ENCODE results near the gene RGS17.
A peak's percentile ranks its signal among the peaks of the same experiment; 100 is the strongest.

RGS17 gene

GRCh38 chr6:153024709-153025017 lies 106.4 kb downstream of the RGS17 start:
- Mint-ChIP-seq H3K4me1 (no peaks in the 10 kb centered on the region), H3K27ac (no peak overlapping the region), H3K4me3 (no peak overlapping the region), H3K36me3 (ENCODE audit: low read depth) (no peaks in the 10 kb centered on the region), H3K27me3 (ENCODE audit: low read depth) (no peaks in the 10 kb centered on the region), H3K9me3 (no peaks in the 10 kb centered on the region)
- no peak for TF ChIP-seq CTCF (IDR thresholded peaks at IDR 0.05; ENCODE audit: unreplicated experiment in 3 of 3)

GRCh38 chr6:153023977-153024708 lies 106.9 kb downstream of the RGS17 start:
- H3K27ac Mint-ChIP-seq, result no peak overlapping the region
- peak; percentile 66 to 75 (median 74) for TF ChIP-seq CTCF (IDR thresholded peaks at IDR 0.05; ENCODE audit: unreplicated experiment in 3 of 3)
- no peaks in the 10 kb centered on the region for H3K27me3 Mint-ChIP-seq (ENCODE audit: low read depth)
- no peak overlapping the region for H3K4me3 Mint-ChIP-seq
- H3K36me3 Mint-ChIP-seq (ENCODE audit: low read depth), result no peaks in the 10 kb centered on the region
- H3K9me3 Mint-ChIP-seq, result no peaks in the 10 kb centered on the region
- no peaks in the 10 kb centered on the region for H3K4me1 Mint-ChIP-seq

- no peaks in the 10 kb centered on the region for H3K27me3 Mint-ChIP-seq (ENCODE audit: low read depth)
- TF ChIP-seq CTCF (IDR thresholded peaks at IDR 0.05; ENCODE audit: unreplicated experiment in 3 of 3), result no peak
- no peak overlapping the region for H3K27ac Mint-ChIP-seq
- H3K4me1 Mint-ChIP-seq, result peaks cover 6% of the 10 kb centered on the region
- H3K4me3 Mint-ChIP-seq, result no peak overlapping the region
- no peaks in the 10 kb centered on the region for H3K36me3 Mint-ChIP-seq (ENCODE audit: low read depth)
- no peaks in the 10 kb centered on the region for H3K9me3 Mint-ChIP-seq
Observed at GRCh38 chr6:153018355-153018754, 112.7 kb downstream of the RGS17 start.

GRCh38 chr6:153016846-153017245 lies 114.2 kb downstream of the RGS17 start:
- no peak overlapping the region for H3K4me3 Mint-ChIP-seq
- H3K36me3 Mint-ChIP-seq (ENCODE audit: low read depth), result no peaks in the 10 kb centered on the region
- no peaks in the 10 kb centered on the region for H3K27me3 Mint-ChIP-seq (ENCODE audit: low read depth)
- no peak overlapping the region for H3K27ac Mint-ChIP-seq
- H3K4me1 Mint-ChIP-seq, result peaks cover 8% of the 10 kb centered on the region
- H3K9me3 Mint-ChIP-seq, result no peaks in the 10 kb centered on the region
- no peak for TF ChIP-seq CTCF (IDR thresholded peaks at IDR 0.05; ENCODE audit: unreplicated experiment in 3 of 3)

- no peaks in the 10 kb centered on the region for H3K27me3 Mint-ChIP-seq (ENCODE audit: low read depth)
- H3K4me1 Mint-ChIP-seq, result peaks cover 8% of the 10 kb centered on the region
- no peak overlapping the region for H3K27ac Mint-ChIP-seq
- no peak for TF ChIP-seq CTCF (IDR thresholded peaks at IDR 0.05; ENCODE audit: unreplicated experiment in 3 of 3)
- no peaks in the 10 kb centered on the region for H3K36me3 Mint-ChIP-seq (ENCODE audit: low read depth)
- H3K4me3 Mint-ChIP-seq, result no peak overlapping the region
- H3K9me3 Mint-ChIP-seq, result no peaks in the 10 kb centered on the region
Observed at GRCh38 chr6:153015094-153015640, 115.9 kb downstream of the RGS17 start.

GRCh38 chr6:153013438-153013837 lies 117.6 kb downstream of the RGS17 start:
- no peak for TF ChIP-seq CTCF (IDR thresholded peaks at IDR 0.05; ENCODE audit: unreplicated experiment in 3 of 3)
- no peaks in the 10 kb centered on the region for H3K36me3 Mint-ChIP-seq (ENCODE audit: low read depth)
- no peaks in the 10 kb centered on the region for H3K9me3 Mint-ChIP-seq
- no peaks in the 10 kb centered on the region for H3K27me3 Mint-ChIP-seq (ENCODE audit: low read depth)
- peaks cover 8% of the 10 kb centered on the region for H3K4me1 Mint-ChIP-seq
- peak overlapping the region in 2 of 3 experiments; percentile 42 to 62 for H3K27ac Mint-ChIP-seq
- no peak overlapping the region for H3K4me3 Mint-ChIP-seq

All from nephron (organoid).